Activated CD8-positive, alpha-beta memory T cell treated with anti-CD3 and anti-CD28 coated beads, Interleukin-2, amount 50 U/mL, for 1 hour (primary cell): Measurements from ENCODE around the gene SLTM.
"Not testable (repeated sequence)": the region's sequence is repeated elsewhere in the genome, so short reads cannot be mapped to it uniquely, and the experiment has no call there.

Experiments used
- DNase-seq: peaks from one replicate; pipeline ENCODE4 v3.0.0-alpha.2; 2020; ENCODE audit errors: extremely low read depth

SLTM gene

DNA sequence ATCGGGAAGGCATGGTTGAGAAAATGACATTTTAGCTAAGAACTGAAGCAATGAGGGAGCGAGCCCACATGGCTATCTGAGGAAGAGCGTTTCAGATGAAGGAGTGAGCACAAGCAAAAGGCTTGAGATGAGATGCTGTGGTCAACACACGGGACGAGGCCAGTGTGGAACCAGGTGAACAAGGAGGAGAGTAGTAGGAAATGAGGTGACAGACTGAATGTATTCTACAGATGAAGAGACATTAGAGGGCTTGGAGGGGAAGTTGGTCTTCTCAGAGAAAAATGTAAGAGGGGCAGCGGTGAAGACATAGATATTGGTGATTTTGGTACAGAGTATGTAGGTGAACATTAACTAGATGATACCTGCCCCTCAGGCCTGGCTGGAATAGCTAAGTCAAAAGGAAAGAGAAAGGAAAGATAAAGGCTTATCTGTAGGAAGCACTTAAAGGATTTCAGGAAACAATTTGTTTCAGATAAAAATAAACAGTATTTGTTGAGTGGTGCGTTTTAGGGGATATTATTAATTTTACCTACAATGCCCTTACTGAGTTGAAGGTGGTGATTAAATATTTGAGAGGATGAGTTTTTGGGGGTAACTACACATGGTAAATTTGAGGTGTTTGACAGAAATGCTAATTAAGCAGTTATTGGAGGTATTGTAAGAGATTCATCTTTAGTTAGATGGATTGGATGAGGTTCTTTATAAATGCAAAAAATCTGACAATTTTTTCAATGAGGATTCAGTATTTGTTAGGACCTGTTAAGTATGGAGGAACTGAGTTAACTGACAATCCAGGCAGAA is 57.0 kb downstream of the SLTM start:
- no peak for DNase-seq

DNA sequence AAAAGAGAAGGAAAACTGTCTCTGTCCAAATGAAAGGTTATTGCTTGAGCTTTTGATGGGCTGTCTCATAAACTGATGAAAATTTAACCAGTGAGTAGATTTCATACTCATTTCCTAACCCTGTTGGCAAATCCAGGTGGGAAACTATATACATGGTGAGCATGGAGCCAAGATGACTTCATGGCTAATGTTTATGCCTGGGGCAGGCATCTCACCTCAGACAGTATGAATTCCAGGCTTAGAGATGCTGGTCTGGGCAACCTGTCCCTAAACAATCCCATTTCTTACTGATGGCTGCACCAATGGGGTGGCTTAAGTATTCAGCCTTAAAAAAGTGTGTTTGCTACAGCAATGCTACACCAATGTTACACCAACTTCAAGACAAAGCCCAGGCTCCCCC is 58.1 kb downstream of the SLTM start:
- DNase-seq, result no peak

DNA sequence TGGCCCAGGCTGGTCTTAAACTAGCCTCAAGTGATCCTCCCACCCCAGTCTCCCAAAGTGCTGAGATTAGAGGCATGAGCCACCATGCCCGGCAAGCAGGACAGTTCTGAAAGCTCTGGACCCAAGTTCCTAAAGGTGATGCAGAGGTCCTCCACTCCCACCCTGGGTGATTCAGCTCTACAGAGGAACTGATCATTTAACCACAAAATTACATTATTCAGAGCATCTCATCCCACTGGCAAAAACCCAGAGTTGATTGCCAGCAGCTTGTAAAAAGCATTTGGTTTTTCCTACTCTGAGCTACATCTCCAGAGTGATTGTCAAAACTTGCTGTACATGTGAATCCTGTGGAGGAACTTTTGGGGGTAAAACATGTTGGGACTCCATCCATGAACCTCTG is 60.2 kb downstream of the SLTM start:
- no peak for DNase-seq

DNA sequence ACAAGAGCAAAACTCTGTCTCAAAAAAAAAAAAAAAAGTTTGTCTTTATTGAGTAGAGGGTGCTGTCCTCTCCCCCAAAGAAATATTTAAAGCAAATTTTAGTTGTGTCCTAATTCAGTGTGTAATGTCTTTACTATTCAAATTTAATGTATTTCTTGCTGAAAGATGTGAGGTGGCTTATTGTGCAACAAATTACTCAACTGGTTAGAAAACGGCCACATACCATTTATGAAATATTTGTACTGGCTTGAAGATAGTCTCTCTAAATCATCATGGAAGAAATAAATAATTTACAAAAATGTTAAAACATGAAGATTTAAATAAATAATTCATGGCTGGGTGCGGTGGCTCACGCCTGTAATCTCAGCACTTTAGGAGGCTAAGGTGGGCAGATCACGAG is 63.0 kb downstream of the SLTM start:
- no peak for DNase-seq

DNA sequence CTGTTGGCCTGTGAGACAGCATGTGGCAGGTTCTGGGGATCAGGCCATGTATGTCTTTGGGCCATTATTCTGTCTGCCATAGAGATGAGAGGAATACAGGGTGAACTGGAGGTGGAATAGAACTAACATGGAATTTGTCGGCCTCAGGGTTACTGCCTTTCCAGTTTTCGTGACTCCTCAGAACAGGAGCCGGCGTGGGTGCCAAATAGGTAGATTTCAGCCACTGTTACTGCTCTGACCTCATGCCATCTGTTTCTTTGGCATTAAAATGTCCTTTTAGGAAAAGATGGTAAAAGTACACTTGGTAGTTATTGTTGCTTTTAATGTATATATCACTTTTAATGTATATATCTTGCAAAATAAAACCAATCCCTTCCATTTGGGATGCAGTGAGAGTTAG is 65.6 kb downstream of the SLTM start:
- DNase-seq, result no peak

DNA sequence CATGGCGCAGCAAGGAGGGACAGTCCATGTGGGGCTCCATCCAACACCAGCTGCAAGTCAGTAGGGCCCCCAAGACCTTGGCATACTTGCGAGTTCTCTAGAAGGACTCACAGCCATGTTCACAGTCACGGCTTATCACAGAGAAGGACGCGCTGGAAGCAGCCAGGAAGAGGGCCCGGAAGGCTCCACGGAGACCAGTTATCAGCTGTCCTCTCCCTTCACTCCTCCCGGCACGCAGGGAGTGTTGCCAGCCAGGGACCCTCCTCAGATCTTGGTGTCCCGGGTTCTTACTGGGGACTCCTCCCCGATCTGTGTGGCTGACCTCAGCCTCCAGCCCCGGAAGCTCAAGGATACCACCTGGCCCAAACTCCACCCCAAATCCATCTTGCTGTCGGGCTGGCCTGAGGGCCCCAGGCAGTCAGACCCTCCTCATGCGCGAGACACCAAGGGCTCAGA is 68.0 kb downstream of the SLTM start:
- DNase-seq, result no peak

DNA sequence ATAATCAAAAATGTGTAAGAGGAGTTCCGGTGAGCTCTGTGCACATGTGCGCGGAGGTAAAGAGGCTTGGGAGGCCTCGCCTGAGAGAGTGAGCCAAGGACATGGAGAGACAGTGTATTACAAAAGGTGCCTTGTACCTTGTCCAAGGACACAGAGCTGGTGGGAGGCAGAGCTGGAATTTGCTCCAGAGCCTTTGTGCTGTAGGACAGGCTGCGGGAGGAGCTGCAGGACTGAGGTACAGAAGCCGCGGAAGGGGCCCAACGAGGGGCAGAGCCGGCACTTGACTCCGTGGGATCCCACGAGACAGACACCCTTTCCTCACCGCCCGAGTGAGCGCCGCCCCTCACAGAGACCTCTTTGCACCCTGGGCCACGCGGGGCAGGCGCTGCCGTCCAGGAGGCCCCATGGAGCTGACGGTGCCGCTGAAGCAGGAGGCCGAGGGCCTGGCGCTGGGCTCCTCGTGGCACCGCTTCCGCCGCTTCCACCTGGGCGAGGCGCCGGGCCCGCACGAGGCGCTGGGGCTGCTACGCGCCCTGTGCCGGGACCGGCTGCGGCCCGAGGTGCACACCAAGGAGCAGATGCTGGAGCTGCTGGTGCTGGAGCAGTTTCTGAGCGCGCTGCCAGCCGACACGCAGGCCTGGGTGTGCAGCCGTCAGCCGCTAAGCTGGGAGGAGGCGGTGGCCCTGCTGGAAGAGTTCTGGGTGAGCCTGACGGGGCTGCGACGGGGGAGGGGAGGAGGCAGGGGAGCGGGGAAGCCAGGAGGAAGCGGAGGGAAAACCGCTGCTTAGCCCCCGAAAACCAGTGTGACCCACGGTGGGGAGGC is 68.7 kb downstream of the SLTM start:
- no peak for DNase-seq

DNA sequence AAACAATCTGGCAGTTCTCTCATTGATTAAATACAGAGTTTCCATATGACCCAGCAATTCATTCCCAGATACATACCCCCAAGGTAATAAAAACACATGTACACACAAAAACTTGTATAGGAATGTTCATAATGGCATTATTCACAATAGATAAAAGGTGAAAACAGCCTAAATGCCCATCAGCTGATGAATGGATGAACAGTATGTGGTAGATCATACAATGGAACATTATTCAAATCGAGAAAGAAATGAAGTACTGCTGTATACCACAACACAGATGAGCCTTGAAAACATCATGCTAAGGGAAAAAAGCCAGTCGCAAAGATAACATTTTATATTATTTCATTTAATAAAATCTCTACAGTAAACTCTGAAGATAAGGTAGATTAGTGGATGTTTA is 71.2 kb downstream of the SLTM start:
- no peak for DNase-seq

DNA sequence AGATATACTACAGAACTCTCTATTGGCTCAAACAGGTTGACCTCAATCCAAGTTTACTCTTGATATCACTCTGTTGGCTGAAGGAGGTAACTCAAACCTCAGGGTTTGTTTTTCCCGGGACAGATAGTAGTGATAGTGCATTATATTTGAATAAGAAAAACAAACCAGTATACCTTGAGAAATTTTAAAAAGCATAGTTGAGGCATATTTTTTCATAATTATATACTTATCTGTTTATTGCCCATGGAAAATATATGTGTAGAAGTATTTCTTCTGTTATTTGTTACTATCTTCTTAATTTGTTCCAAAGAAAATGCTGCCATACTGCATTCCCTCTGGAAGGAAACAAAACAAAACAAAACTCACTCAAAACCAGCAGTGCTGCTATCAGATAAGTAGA is 76.9 kb downstream of the SLTM start:
- DNase-seq, result not testable (repeated sequence)

DNA sequence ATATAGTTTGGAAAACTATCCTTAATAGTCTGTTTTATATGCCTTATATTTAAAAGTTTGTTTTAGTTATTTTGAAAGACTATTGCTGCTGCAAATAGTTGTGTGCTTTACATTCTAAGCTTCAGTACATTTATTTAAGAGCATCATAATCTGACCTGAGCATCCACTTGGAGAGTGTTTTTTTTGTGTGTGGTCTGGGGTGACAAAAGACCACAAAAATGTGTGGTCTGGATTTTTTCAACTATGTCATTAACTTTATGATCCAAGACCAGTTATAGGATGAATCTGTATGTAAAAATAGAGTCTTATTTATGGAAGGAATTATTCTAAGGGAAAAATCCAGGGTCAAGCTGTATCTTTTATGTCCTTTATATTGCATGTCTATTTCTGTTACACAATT is 77.4 kb downstream of the SLTM start:
- no peak for DNase-seq

DNA sequence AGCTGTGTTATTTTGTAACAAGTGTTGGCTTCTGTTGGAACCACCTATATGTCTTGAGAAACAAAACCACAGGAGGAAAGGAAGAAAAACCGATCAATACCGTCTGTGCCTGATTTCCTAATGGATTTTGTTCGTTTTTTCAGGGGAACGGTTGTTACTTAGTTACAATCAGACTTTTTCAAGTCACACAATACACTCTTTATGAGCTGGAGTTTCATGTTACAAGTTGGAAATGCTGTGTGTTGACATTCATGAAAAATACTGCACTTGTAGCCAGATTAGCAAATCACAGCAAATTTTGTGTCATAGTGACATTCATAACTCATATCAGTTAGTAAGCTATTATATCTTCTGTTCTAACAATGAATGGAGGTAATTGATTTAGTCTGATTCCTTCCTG is 78.9 kb downstream of the SLTM start:
- no peak for DNase-seq

DNA sequence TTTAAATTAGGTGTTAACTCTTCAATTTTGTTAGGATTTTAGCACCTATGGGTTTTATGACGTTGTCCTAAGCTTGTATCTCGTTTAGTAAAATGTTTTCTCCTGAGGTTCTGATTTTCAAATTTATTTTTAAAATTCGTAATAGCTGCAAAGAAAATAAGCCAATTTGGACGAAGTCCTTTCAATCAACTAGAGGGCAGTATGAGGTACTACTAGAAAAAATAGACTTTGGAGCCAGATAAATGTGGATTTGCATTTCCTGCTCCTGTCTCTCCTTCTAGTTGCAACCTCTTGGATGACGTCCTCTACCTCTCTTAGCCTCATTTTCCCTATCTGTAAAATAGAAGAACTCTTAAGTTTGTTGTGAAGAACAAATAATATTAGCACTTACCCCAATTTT is 81.1 kb downstream of the SLTM start:
- DNase-seq, result no peak

DNA sequence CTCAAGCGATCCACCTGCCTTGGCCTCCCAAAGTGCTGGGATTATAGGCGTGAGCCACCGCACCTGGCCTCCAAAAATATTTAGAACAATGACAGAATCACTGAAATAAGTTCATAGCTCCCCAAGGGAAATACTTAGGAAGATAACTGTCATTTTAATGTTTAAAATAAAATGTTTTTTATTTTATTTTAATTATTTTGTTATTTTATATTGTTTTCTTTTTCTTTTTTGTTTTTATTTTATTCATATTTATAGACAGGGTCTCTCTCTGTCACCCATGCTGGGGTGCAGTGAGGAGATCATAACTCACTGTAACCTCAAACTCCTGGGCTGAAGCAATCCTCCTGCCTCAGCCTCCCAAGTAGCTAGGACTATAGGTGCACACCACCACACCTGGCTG is 82.3 kb downstream of the SLTM start:
- not testable (repeated sequence) for DNase-seq

DNA sequence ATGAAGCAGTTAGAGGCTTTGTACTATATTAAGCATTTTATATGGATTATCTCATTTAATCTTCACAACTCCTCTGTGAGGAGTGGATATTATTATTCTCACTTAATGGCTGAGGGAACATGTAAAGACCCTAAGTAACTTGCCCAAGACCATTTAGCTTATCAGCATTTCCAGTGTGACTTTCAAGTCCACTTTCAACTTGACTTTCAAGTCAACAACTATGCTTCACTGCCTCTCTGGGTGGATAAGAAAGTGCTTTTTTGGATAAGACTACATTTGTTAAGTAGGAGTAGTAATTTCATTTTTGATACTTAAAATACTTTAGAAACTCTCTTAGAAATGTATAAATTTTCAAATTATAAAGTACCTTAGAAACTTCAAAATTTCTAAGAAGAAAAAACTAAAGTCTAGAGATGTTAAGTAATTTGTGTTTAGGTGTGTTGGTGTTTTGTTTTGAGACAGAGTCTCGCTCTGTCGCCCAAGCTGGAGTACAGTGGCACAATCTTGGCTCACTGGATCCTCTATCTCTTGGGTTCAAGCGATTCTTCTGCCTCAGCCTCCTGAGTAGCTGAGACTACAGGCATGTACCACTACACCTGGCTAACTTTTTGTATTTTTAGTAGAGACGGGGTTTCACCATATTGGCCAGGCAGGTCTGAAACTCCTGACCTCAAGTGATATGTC is 90.6 kb downstream of the SLTM start:
- DNase-seq, result no peak

DNA sequence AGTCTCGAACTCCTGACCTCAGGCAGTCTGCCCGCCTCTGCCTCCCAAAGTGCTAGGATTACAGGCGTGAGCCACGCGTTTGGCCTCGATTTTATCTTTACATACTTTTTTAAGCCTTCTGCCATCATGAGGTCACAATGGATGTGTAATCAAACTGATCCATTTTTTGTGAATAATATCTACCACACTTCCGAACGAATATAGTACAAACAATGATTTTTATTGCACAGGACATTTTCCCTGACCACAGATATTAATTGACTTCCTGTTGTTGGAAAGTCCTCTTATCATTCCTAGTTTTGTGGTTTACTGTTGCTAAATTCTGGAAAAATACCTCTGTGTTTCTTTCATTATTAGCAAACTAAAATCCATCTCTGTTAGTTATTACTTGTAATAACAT is 93.4 kb downstream of the SLTM start:
- DNase-seq, result no peak

DNA sequence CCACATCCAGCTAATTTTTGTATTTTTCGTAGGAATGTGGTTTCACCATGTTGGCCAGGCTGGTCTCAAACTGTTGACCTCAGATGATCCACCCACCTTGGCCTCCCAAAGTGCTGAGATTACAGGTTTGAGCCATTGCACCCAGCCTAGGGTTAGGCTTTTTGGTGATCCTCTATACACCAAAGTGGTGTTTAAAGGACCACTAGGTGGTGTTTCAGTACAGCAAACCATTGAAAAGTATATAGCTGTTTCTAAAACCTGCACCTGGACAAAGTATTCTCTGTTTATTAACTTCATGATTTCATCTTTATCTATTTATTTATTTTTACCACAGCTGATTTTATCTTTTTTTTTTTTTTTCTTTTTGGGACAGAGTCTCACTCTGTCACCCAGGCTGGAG is 94.0 kb downstream of the SLTM start:
- no peak for DNase-seq

DNA sequence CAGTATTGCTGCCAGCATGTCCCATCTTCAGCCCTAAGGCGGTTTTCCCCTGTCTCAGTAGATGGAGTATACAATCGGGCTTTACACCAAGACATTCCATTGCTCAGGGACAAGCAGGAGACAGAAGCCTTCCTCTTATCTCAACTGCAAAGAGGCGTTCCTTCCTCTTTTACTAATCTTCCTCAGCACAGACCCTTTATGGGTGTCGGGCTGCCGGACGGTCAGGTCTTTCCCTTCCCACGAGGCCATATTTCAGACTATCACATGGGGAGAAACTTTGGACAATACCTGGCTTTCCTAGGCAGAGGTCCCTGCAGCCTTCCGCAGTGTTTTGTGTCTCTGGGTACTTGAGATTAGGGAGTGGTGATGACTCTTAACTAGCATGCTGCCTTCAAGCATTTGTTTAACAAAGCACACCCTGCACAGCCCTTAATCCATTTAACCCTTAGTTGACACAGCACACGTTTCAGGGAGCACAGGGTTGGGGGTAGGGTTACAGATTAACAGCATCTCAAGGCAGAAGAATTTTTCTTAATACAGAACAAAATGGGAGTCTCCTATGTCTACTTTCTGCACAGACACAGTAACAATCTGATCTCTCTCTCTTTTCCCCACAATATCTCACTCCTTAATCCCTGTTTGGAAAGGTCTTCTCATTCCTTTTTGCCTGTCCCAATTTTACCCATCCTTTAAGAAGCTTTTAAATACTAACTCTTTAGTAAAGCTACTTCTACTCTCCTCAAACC is 99.6 kb downstream of the SLTM start:
- DNase-seq, result not testable (repeated sequence)

DNA sequence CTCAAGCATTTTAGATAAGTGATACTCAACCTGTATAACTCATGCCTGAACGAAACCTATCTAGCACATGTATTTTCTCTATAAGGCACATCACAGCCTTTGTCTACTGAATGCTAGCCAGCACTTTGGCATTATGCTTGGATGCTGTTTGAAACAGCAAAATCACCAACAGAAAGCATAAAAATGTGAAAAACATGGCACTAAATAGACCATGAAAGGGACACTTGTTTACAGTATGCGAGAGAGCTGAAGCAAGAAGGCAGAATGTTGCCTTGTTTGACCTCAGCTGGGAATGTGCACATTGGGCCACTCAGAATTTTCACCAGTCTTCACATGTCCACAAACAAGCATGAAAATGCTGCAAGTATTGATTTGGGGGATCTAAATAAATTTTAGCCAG is 102.9 kb downstream of the SLTM start:
- no peak for DNase-seq
